Measurements from ENCODE around the gene DOK5.
"Not testable (repeated sequence)": the region's sequence is repeated elsewhere in the genome, so short reads cannot be mapped to it uniquely, and the experiment has no call there.

Gene DOK5

DNA sequence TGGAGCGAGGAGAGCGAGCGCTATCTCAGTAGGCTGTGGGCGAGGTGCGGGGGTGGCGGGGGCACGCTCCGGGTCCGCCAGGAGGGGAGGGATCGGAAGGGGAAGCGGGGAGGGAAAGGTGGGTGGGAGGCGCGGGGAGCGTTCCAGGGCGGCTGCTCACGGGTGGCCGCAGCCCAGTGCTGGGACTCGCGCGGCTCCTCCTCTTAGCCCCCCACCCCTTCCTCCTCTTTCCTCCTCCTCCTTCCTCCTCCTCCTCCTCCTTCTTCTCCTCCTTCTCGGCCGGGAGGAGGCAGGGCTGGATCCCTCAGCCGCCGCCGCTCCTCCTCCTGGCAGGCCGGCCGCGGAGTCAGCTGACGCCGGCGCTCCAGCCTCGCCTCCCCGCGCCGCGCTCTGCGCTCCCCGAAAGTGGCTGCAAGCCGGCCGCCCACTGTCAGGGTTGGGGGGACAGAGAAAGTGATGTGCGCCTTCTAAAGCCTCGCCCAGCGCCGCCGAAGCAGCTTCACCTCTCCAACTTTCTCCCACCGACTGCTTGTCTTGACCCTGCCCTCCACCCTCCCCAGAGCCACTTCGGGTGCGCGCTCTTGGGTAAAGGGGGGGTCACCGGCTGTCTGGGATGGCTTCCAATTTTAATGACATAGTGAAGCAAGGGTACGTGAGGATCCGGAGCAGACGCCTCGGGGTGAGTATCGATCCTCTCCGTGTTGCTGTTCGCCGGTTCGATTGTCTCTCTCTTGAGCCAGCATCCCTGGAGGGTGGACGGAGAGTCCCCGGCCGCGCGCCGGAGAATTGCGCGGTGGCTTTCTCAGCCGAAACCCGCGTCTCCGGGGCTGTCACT, at the start of gene DOK5:
Gene DOK5 (plus strand): TSS at position 260 of the 835 bp plus-strand sequence. CDS start 354 bp downstream, at position 614.
- no peak for DNase-seq

DNA sequence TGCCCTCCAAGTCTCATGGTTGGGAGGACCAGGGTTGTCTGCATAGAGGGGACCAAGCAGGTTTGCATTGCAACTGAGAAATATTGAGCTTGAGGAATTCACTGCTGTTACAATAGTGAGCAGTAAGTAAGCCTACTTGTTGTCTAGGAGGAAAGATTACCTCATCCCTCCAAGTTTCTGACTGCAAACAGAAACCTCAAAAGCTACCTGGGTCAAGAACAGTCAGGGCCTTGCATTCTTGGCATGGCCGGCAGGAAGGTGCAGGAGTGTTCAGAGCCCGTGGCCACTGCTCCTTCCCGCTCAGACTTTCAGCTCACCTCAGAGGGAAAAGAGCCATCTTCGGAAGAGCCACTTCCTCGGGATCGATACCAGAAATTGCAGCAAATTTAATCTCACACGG, 46.0 kb upstream of the DOK5 start:
- no peak for DNase-seq

DNA sequence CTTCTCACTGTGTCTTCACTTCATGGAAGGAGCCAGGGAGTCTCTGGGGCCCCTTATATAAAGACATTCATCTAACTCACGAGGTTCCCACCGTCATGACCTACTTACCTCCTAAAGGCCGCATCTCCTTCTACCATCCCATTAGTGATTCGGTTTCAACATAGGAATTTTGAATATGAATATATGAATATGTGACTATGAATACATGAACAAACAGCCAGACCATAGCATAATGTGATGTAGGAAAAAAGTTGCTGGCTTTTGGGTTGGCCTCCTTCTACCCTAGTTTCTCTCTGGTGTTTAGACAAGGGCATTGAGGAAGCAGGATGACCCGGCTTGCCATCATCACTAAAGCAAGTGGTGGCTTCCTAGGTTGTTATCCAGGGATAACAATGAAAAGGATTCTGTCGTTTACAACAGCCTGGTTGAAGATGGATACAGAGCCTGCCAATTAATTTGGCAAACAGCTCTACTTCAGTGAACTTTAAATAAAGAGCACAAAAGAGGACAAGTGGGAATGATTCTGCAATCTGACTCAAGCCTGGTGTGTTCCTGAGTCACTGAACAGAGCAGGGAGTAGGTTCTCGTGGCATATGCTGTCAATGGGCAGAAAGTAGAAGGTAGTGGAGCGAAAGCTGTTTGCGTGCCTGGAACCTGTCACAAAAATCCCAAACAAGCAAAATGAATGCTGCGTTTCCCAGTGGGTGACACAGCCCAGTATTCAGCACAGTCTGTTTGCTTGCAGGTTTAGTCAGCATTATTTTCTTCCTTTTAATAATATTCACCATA, 44.0 kb upstream of the DOK5 start:
- DNase-seq: no peak

DNA sequence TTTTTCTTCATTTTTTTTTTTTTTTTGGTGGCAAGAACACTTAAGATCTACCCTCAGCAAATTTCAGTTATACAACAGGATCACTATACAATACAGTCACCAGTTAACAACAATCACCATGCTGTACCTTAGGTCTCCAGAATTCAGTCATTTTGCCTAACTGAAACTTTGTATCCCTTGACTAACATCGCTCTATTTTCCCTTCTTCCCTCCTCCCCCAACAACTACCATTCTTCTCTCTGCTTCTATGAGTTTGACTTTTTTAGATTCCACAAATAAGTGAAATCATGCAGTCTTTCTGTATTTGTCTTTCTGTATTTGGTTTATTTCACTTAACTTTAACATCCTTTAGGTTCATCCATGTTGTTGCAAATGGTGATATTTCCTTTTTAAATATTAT, 42.4 kb upstream of the DOK5 start:
- DNase-seq: no peak

DNA sequence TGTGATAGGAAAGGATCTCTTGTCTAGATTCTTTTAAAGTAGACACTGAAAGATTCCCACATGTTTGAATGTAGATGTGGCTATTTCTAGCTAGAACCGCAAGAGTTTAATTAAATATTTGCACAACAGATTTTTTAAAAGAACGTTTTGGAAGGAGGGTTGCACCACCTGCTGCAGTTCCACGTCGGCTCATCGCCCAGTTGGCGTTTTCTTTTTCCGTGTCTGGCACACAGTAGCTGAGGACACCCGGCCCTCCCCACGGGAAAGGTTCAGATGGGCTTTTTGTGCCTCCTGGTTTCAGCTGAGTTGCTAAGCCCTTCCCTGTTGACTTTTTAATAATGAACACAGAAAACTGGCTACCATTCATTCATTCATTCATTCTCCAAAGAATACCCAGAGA, 41.8 kb upstream of the DOK5 start:
- no peak for DNase-seq

DNA sequence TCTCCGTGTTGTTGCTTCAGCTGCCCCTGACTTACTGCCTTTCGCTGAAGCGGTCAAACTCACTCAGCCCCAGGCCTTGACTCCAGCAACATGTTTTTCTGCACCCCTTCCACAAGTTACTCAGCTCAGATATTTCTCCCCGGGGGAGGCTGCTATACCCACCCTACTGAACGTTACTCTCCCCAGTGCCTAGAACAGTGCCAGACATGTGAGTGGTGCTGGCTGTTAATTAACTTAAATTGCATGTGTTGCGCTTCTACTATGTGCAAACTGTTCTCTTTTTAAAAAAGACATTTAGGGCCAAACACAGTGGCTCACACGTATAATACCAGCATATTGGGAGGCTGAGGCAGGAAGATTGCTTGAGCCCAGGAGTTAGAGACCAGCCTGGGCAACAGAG, 41.2 kb upstream of the DOK5 start:
- DNase-seq: no peak

DNA sequence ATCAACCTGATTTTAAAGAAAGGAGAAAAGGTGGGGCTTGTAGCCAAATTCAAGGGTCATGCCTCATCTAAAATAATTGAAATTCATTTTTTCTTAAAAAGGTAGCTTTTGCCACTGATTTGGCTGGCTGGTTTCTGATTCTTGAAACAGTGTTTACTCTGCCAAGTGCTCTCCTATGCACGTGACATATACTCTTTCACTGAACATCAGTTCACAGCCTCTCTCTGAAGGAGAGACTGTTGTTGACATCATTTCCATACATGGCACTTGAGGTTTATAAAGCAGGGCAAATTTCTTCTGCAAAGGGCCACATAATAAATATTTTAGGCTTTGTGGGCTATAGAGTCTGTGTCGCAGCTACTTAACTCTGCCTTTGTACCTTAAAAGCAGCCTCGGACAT, 40.4 kb upstream of the DOK5 start:
- no peak for DNase-seq

DNA sequence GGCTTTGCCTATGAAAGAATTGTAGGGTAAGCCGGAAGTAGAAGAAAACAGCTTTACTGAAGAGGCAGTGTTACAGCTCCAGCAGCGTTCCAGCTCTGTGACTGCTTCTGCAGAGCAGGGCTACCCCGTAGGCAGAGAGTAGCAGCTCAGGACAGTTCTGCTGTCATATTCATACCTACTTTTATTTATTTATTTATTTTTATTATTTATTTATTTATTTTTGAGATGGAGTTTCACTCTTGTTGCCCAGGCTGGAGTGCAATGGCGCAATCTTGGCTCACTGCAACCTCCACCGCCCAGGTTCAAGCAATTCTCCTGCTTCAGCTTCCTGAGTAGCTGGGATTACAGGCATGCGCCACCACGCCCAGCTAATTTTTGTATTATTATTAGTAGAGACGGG, 39.0 kb upstream of the DOK5 start:
- not testable (repeated sequence) for DNase-seq

DNA sequence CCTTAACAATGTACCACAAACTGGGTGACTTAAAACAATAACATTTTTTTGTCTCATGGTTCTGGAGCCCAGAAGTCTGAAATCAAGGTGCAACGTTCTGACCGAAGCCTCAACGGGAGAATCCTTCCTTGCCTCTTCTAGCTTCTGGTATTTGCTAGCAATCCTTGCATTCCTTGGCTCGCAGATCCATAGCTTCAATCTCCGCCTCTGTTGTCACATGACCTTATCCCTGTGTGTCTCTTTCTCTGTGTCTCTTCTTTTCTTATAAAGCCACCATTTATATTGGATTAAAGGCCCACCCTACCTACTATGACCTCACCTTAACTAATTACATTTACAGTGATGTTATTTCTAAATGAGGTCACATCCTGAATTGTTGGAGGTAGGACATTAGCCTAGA, 37.2 kb upstream of the DOK5 start:
- DNase-seq: no peak

DNA sequence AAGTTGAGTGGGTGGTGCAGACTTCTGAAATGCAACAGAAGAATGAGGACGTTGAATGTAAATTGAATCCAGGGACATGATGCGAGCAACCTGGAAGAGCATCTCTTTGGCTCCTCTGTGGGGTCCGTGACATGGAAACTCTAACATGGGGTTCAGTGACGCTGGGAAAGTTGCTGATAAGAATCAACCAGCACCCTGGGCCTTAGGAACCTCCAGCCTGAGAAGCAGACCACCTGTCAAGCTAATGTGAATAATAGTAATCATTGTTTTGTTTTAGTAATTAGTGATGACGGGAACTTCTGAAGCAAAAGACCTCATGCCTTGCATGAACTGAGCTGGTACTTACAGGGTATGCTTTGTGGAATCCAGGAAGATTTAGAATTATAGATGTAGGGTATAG, 25.2 kb upstream of the DOK5 start:
- no peak for DNase-seq

DNA sequence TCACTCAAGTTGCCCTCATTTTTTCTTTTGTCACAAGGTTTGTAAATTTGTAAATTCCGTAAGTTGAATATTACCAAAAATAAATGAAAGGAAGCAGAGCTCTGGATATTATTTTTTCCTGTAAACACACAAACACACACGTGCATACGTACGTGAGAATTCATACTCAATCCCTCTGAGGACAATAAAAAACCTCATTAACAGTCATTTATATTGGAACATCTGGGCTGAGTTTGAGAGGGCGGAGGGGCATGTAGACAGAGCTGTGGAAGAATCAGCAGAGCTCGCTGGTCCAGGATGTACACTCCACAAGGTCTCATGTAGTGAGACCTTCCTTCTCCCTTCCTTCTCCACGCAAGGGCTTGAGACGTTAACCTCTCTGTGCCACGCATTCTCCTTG, 24.2 kb upstream of the DOK5 start:
- DNase-seq: no peak

DNA sequence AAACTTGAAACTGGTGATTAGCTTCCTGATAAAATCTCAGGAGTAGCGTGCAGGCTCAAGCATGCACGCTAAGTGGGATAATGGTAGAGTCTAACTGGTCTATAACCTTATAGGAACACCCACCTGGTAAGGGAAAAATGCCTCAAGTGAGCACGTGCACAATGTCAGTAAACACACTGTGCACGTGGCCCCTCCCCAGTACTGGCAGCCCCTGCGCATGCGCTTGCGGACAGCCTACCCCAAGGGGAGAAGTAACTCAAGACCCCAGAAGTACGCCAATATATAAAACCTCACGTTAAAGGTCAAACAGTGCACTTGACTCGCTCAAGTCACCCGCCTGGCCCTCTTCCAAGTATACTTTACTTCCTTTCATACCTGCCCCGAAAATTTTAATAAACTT, 23.1 kb upstream of the DOK5 start:
- no peak for DNase-seq

DNA sequence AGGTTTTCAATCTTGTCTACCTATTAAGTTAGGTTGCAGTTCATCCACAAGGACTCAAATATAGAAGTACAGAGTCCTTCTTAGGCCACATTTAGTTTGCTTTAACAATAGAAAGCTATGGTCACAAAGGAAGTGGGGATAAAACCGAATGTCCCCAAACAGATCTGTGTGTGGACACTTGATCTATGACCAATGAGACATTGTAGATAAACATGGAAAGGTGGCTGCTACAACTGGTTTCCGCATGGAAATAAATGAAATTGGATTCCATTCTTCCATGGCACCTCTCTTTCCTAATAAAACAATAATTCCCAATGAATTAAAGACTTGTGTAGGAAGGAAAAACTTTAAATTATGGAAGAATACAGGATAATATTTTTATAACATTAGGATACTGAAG, 20.4 kb upstream of the DOK5 start:
- DNase-seq: no peak

DNA sequence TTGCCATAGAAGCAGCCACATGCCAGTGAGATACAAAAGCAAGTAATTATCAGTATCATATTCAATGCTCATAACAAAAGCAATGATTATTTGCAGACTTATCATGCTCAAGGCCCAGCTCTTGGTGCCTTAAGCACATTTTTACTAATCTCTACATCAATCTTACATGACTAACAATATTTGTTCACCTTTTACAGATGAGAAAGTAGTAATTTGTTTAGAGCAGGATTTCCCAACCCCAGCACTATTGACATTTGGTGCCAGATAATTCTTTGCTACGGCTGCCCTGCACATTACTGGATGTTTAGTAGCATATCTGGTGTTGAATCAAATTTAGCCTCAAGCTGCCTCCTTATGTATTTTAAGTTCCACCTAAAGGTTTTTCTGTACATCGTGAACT, 19.0 kb upstream of the DOK5 start:
- DNase-seq: no peak

DNA sequence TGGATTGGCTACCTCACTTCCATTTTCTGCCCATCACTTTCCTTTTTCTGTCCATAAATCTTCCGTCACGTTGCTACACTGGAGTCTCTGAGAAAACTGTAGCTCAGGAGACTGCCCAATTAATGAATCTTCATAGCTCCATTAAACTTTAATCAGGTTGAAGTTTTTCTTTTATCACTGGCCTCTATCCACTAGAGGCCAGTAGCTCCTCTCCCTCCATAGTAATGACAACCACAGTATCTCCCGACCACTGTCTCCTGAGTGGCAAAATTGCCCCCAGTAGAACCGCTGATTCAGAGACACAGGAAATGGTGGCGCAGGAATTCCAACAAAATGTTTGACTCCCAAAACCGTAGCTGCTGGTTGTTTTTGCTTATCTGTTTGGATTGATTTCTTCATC, 18.4 kb upstream of the DOK5 start:
- no peak for DNase-seq

DNA sequence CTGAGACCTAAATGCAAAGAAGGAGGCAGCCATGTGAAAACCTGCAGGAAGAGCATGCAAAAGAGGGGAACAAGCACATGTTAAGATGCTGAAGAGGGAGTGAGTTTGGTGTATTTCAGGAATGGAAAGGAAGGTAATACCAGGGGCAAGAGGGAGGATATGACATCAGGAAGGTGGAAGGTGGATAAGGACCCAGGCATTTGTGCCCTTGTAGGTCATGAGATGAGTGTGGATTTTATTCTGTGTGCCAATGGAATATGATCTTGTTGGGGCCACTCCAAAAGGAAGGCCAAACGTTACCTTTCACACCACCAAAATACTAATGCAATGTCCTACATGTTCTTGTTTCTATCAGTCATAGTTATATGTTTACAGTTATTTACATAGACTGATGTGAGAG, 17.2 kb upstream of the DOK5 start:
- DNase-seq: no peak

DNA sequence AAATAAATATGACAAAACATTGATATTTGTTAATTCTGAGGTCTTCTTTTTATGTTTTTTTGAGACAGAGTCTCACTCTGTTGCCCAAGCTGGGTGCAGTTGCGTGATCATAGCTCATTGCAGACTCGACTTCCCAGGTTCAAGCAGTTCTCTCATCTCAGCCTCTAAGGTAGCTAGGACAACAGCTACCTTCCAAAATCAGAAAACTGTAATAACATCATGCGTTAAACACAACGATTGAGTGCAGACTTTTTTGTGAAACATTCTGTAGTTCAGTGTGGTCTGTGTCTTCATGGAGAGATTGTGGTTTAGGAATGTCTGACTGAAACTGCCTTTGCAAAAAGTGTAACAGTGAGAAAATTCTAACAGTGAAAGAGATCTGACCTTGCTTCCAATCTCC, 16.1 kb upstream of the DOK5 start:
- no peak for DNase-seq

DNA sequence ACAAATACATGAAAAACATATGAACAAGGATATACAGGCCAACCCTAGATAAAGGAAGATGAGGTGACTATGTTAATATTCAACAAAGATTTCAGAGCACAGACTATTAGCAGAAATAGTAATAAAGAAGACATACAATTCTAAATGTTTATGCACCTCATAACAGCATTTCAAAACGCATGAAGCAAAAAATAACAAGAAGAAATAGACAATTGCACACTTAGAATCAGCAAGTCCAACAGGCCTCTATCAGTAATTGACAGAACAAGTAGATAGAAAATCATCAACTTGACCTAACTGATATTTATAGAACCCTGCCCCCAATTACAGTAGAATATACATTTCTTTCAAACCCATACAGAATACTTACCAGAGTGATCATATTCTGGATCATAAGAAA, 11.4 kb upstream of the DOK5 start:
- DNase-seq: no peak

DNA sequence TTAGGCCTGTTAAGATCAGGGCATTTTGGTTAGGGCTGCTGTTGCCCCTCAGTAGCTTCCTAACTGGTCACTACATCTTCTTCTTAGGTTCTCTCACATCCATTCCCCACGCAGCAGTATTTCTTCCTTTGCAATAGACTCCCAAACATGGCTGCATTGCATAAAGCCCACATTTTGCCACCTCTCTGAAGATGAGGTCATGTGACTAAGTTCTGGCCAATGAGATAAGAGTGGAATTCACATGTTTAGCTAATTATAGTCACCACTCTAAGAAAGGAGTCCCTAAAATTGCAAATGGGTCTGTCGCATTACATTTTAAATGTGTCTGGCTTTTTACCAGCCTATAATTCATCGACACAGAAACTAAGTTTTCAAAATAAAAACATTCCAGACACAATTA, 9.3 kb upstream of the DOK5 start:
- DNase-seq: no peak

DNA sequence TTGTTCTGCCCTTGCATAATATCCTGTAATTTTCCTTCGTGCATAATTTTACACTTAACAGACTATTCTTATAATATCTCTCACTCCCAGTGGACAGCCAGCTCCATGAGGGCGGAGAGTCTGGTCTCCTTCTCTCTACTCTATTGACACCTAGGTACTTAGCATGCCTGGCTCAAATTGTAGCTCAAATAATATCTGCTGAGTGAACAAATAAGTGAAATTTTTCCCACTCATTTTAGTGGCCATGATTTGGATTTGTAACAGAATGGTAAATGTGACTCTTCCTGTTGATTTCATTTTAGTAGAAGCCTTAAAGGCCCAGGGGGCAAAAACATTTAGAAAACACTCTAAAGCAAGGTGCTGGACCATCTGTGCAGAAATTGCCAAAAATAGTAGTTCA, 7.8 kb upstream of the DOK5 start:
- DNase-seq: no peak

DNA sequence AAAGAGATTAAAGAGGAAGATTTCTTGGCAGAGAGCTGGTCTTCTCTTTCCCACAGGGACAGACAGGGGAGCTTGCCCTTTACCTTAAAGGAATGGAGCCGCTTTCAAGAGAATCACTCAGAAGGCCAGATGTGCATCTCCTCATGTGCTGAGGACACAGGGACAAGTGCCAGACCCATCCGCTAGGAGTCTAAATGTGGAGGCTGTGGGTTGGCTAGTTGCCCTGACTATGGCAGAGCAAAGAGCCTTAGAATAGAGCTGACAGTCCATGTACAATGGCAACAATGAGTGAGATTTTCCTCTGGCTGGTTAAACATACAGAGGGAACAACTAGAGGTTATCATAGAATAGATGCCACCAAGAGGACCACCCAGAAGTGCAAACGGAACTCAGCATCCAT, 7.3 kb upstream of the DOK5 start:
- no peak for DNase-seq

DNA sequence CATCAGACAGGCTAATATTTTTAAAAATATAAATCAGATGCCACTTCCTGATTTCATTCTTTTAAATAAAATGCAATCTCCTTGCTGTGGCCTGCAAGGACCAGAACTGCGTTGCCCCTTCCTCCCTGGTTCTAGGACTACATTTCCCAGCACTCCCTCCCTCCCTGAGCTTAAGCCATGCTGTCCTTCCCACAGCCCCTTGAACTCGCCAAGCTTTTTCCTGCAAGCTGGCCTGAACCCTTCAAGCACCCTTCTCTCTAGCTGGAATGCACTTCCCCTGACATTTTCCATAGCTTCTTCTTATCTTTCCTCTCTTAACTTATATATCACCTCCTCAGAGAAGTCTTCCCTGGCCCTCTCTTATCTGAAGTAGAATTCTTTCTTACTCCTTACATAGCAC, 6.1 kb upstream of the DOK5 start:
- DNase-seq: no peak

DNA sequence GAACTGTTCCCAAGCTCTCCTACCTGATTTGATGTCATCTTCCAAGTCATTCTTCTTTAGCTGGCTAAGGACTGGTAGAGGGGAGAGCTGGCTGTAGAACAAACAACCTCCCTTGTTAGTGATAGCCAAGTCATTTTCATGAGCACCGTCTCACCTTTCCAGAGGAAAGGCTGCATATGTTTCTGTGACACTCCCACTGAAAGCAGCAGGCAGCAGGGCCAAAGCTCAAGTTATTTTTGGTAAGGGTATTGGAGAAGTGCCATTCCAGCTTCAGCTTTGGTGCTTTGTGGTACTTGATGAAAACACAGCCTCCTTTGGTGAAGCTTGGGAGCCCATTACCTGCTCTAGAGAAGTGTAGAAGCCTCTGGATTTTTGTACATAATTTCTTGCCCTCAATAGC, 5.4 kb upstream of the DOK5 start:
- DNase-seq: no peak

DNA sequence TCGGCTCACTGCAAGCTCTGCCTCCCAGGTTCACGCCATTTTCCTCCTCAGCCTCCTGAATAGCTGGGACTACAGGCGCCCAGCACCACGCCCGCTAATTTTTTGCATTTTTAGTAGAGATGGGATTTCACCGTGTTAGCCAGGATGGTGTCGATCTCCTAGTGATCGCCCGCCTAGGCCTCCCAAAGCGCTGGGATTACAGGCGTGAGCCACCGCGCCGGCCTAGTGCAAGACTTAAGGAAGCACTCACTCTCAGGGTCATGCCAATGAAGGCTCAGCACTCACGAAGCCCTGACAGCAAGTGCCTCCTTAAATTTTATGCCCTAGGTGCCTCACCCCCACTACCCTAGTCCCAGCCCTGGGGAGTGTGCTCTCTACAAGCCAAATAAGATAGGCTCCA, 4.7 kb upstream of the DOK5 start:
- DNase-seq: no peak

DNA sequence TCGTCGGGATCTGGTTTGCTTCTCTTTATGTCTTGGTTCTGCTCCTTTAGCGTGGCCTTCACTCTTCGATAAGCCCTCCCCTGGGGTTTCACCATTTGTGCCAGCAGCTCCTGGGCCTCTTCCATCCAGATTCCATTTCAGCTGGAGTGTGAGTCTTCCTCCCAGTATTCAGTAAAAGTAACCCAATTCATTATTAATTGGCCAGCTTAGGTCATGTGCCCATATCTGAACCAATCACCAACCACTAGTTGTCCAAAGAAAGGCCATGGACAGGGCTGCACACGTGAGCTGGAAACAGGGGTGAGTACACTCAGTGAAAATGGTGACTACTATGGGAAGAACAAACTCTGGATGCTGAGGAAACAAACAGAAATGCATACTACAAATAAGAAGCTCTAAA, 2.8 kb upstream of the DOK5 start:
- DNase-seq: no peak

All from CD4-positive, alpha-beta T cell treated with Interleukin-10 for 1 hour (primary cell).